Kidney tubule cell (primary cell): ENCODE results near the gene RPTOR.
A peak's percentile ranks its signal among the peaks of the same experiment; 100 is the strongest.

Source experiments
- DNase-seq: peaks from one replicate; pipeline ENCODE4 v3.0.0-alpha.2; 2018; ENCODE audit warnings: low spot score

Gene RPTOR

GRCh38 chr17:80817321-80817845 lies 272.7 kb downstream of the RPTOR start:
- DNase-seq: no peak

DNA sequence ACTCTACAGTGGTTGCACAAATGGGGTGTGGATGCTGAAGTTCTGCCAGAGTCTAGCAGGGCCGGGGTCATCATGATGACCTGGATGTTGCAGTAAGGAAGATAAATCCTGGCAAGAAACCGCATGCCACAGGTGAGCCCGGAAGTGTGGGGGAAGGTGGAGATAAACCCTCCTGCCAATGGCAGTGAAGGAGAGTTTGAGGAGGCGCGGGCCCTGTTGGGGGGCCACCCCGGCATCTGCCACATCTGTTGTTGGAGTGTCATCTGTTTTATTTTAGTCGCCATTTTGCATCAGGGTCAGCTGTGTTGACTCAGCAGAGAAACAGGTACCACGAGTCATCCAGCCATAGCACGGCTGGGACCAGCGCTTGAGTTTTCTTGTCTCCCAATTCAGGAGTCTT lies 273.2 kb downstream of the RPTOR start:
- peak; percentile 48 for DNase-seq

DNA sequence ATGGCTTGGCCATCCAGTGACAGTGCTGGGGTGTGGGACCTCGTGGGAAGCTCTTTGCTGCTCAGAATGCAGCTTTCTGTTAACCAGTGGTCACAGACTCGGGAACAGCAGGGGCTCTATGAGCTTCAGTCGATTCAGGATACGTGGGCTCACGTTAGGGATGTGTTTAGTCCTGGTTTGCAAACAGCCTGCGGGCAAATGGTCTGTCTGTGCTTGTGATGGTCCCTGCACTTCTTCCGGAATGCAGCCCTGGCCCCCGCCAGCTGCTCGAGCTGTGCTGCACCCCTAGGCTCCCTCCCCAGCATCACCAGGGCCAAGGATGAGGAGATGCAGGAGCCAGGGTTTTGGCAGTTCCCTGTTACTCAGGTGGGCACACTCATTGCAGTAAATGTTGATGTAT lies 274.2 kb downstream of the RPTOR start:
- DNase-seq: no peak

- no peak for DNase-seq
These were observed 275.0 kb downstream of the RPTOR start for GRCh38 chr17:80819422-80820164.

DNA sequence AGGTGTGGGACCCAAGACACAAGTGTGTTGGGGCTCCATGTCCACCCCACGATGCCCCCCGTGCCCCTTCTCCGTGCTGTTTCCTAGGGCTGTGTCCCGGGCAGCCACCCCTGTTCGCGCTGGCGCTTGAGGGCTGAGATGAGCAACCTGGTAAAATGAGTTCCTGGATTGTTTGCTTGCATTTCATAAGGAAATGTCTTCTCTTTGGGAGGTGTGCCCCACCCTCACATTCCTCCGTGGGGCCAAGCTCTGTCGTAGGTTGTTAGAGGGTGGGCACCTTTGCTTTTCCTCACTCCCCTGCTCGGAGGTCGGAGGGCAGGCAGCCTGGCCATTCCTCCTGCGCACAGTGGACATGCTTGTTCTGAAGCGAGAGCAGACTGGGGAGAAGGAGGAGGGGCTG lies 275.7 kb downstream of the RPTOR start:
- DNase-seq: no peak

DNA sequence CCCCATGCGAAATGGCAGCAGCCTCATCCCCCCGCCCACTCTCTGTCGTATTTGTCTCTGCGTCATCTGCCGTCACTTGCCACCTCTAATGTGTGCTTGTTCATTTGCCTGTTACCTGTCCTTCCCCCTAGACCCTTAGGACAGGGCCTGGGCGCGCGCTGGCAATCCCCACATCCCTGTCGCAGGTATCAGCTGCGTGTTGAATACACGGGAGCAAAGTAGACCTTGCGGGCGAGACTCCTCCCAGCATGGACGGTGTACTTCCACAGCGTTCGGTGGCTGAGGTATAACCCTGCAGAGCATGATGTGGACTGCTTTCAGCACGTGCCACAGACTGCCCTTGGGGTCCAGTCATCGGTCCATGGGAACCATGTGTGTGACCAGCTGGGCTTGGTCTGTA lies 276.9 kb downstream of the RPTOR start:
- DNase-seq: no peak

DNA sequence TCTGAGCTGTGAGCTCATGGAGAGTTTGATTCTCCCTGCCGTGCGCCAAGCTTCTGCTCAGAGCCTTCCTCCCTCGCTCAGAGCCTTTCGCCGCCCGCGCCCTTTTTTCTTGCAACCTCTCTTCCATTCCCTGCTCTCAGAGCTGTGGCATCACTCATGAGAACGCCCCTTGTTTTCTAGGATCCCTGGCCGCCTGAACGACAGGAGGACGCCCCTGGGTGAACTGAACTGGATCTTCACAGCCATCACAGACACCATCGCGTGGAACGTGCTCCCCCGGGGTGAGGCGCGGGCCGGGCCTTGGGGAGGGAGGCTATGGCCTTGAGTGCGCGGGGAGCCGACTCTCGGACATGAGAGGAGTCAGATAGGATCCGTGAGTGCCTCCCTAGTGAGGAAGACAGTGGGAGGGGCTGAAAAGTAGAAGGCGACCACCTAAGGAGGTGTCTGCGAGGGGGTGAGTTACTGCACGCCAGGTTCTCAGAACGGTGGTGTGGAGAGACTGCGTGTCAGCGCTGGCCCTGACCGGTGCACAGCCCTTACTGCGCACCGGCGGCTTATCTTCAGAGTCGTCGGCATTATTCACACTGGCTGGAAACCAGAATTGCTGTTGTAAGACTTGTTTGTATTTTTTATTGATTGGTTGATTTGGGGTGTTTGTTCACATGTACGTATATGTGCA lies 277.5 kb downstream of the RPTOR start:
- no peak for DNase-seq

DNA sequence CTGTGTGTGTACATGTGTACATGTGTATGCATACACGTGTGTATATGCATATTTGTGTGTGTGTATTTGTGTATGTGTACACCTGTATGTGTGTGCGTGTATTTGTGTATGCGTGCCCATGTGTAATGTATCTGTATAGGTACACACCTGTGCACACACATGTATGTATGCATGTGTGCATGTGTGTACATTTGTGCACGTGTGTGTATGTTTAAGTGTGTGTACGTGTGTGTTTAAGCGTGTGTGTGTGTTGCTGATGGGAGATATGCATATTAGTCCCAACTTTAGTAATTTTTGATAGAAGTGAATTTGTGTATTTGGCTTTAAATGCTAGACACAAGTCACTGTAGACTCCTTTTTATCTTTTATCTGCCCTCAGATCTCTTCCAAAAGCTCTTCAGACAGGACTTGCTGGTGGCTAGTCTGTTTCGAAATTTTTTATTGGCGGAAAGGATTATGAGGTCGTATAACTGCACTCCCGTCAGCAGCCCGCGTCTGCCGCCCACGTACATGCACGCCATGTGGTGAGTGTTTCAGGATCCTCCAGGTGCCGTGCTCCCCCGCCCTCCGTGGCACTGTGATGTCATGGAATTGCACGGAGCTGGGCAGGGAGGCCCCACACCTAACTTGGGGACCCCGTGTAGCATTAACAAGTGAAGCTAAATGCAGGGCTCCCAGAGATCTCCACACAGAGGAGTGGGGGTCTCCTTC lies 278.2 kb downstream of the RPTOR start:
- DNase-seq: no peak

DNA sequence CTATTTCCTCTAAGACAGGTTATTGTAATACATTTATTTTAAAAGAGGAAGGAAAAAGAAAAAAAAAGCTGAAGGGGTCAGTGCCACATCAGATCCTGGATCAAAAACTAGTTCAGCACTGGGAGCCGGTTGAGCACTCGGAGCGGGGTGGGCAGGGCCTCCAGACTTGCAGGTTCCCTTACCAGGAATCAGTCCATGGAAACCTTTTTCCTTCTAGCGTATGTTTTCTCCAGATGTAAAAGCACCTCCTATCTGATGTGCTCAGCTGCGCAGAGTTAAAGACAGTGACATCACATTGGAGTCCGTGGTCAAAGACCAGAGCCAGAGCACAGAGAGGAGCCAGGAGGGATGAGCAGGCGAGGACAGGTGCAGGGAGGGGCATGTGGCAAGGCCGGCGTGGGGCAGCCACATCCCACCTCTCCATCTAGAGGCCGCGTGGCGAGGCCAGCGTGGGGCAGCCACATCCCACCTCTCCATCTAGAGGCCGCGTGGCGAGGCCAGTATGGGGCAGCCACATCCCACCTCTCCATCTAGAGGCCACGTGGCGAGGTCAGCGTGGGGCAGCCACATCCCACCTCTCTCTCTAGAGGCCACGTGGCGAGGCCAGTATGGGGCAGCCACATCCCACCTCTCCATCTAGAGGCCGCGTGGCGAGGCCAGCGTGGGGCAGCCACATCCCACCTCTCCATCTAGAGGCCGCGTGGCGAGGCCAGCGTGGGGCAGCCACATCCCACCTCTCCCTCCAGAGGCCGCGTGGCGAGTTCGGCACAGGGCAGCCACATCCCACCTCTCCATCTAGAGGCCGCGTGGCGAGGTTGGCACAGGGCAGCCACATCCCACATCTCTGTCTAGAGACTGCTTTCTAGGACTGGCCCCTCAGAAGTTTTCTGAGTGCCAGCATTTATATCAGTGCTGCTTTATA lies 280.2 kb downstream of the RPTOR start:
- DNase-seq: no peak

- DNase-seq: no peak
These were observed 281.1 kb downstream of the RPTOR start for GRCh38 chr17:80825471-80826345.

DNA sequence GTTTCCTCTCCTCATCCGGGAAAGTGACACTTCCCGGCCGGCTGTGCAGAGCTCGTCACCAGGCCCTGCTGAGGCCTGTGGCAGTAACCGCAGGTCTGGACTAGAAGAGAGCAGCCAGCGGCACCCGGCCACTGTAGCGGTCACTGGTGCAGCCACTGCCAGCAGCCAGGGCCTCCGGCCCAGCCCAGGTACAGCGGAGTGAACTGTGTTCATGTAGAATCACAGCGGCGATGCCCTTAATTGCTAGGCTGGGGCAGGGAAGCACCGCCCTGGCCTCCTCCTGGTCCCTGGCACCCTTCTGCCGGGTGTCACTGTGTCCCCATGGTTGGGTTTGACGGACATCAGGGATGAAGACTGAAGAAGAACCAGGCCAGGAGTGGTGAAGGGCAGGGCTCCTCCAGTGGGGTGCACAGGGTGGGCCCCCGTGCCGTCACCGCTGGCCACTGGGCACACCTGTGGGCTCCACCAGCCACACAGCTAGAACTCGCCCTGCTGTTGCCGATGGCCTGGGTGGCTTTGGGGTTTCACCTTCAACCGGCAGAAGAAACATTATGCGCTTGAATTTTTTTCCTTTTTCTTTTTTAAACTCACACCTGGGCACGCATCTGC lies 281.8 kb downstream of the RPTOR start:
- no peak for DNase-seq

- peak; percentile 62 for DNase-seq
These were observed 282.5 kb downstream of the RPTOR start for GRCh38 chr17:80826955-80827645.

GRCh38 chr17:80827646-80828643 lies 283.3 kb downstream of the RPTOR start:
- DNase-seq: no peak

- no peak for DNase-seq
These were observed 284.7 kb downstream of the RPTOR start for GRCh38 chr17:80829166-80829813.

DNA sequence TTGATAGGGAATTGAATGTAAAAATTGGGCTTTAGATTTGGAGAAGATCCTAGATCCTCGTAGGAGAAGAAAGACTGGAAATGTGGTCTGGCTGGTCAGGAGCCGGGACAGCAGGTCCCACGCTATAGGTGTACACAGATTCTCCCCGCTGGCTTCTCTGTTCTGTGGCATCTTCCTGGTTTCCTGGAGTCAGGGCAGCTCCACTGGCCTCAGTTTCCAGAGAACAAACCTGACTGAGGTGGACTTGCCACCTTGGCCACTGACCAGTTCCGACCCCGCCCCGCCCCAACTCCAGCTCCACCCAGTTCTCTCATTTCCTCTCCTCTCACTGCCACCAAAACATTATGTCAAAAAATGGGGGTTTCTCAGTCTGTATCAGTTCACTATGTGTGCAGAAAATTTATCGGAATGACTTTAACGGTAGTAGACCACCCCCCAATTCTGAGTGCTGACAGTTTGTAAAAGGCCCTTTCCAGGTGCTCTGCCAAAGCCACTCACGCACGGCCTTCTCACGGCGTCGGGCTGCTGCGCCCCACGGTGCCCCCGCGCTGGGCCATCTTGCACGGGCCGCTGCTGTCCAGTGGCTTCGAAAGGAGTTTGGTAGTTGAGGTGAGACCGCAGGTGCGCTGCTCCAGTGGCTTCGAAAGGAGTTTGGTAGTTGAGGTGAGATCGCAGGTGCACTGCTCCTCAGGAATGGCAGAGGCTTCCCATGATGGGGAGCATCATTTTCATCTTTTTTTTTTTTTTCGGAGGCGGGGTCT lies 285.6 kb downstream of the RPTOR start:
- no peak for DNase-seq

- peak; percentile 44 for DNase-seq
These were observed 286.9 kb downstream of the RPTOR start for GRCh38 chr17:80831491-80831890.

- DNase-seq: peak; percentile 60
These were observed 287.6 kb downstream of the RPTOR start for GRCh38 chr17:80832266-80832676.
